HG02840 (cell line): ENCODE measurements around the gene TOLLIP.

Experiments used
- ATAC-seq: cut with Tn5 transposase; IDR thresholded peaks from one replicate; pipeline ENCODE4 v1.9.1; 2021; ENCODE audit warnings: mild to moderate bottlenecking, moderate library complexity, moderate number of reproducible peaks; ENCODE audit not compliant: unreplicated experiment, low FRiP score

TOLLIP gene

GRCh38 chr11:1285316-1285744 lies 24.1 kb downstream of the TOLLIP start:
- no peak for ATAC-seq

- no peak for ATAC-seq
Measured at GRCh38 chr11:1283906-1284305, 25.5 kb downstream of the TOLLIP start.

GRCh38 chr11:1283091-1283511 lies 26.3 kb downstream of the TOLLIP start:
- ATAC-seq, result no peak

GRCh38 chr11:1281974-1282365 lies 27.5 kb downstream of the TOLLIP start:
- no peak for ATAC-seq

- no peak for ATAC-seq
Measured at GRCh38 chr11:1281326-1281973, 28.0 kb downstream of the TOLLIP start.

GRCh38 chr11:1280116-1281035 lies 29.1 kb downstream of the TOLLIP start:
- ATAC-seq, result no peak

- no peak for ATAC-seq
Measured at GRCh38 chr11:1279674-1280055, 29.8 kb downstream of the TOLLIP start.

GRCh38 chr11:1278766-1279673 lies 30.4 kb downstream of the TOLLIP start:
- no peak for ATAC-seq

GRCh38 chr11:1277936-1278512 lies 31.4 kb downstream of the TOLLIP start:
- no peak for ATAC-seq

GRCh38 chr11:1276866-1277615 lies 32.4 kb downstream of the TOLLIP start:
- no peak for ATAC-seq

GRCh38 chr11:1276041-1276790 lies 33.2 kb downstream of the TOLLIP start:
- no peak for ATAC-seq

- no peak for ATAC-seq
Measured at GRCh38 chr11:1275021-1275420, 34.4 kb downstream of the TOLLIP start.

GRCh38 chr11:1274501-1274900 lies 34.9 kb downstream of the TOLLIP start:
- ATAC-seq, result no peak

GRCh38 chr11:1272531-1272930 lies 36.9 kb downstream of the TOLLIP start:
- no peak for ATAC-seq

GRCh38 chr11:1271927-1272326 lies 37.5 kb downstream of the TOLLIP start:
- ATAC-seq, result no peak

GRCh38 chr11:1271406-1271805 lies 38.0 kb downstream of the TOLLIP start:
- ATAC-seq, result no peak

- ATAC-seq, result no peak
Measured at GRCh38 chr11:1271002-1271401, 38.4 kb downstream of the TOLLIP start.

GRCh38 chr11:1270476-1270875 lies 39.0 kb downstream of the TOLLIP start:
- ATAC-seq, result no peak

- ATAC-seq, result no peak
Measured at GRCh38 chr11:1269957-1270356, 39.5 kb downstream of the TOLLIP start.
